ENCODE measurements around the gene RAB17.
"Not testable (repeated sequence)": the region's sequence is repeated elsewhere in the genome, so short reads cannot be mapped to it uniquely, and the experiment has no call there.

Gene RAB17

GRCh38 chr2:237600205-237600846, 9.8 kb upstream of the RAB17 start:
- DNase-seq (ENCODE audit: low read depth in 2 of 2, low spot score in 1 of 2), result no peak

GRCh38 chr2:237599465-237600110, 9.1 kb upstream of the RAB17 start:
- DNase-seq (ENCODE audit: low read depth in 2 of 2, low spot score in 1 of 2), result no peak

- no peak for DNase-seq (ENCODE audit: low read depth in 2 of 2, low spot score in 1 of 2)
These were observed 8.1 kb upstream of the RAB17 start for GRCh38 chr2:237598468-237599208.

GRCh38 chr2:237597196-237598145, 6.9 kb upstream of the RAB17 start:
- no peak for DNase-seq (ENCODE audit: low read depth in 2 of 2, low spot score in 1 of 2)

GRCh38 chr2:237596520-237597195, 6.1 kb upstream of the RAB17 start:
- DNase-seq (ENCODE audit: low read depth in 2 of 2, low spot score in 1 of 2), result no peak

GRCh38 chr2:237595829-237596519, 5.4 kb upstream of the RAB17 start:
- not testable (repeated sequence) for DNase-seq (ENCODE audit: low read depth in 2 of 2, low spot score in 1 of 2)

- no peak for DNase-seq (ENCODE audit: low read depth in 2 of 2, low spot score in 1 of 2)
These were observed 4.0 kb upstream of the RAB17 start for GRCh38 chr2:237594514-237594871.

- DNase-seq (ENCODE audit: low read depth in 2 of 2, low spot score in 1 of 2), result no peak
These were observed 3.2 kb upstream of the RAB17 start for GRCh38 chr2:237593596-237594320.

GRCh38 chr2:237593036-237593435, 2.5 kb upstream of the RAB17 start:
- no peak for DNase-seq (ENCODE audit: low read depth in 2 of 2, low spot score in 1 of 2)

- DNase-seq (ENCODE audit: low read depth in 2 of 2, low spot score in 1 of 2), result no peak
These were observed 2.0 kb upstream of the RAB17 start for GRCh38 chr2:237592425-237592980.

- DNase-seq (ENCODE audit: low read depth in 2 of 2, low spot score in 1 of 2), result no peak
These were observed 777 bp upstream of the RAB17 start for GRCh38 chr2:237591141-237591881.

GRCh38 chr2:237588044-237588696, 2.4 kb downstream of the RAB17 start:
- DNase-seq (ENCODE audit: low read depth in 2 of 2, low spot score in 1 of 2), result no peak

- no peak for DNase-seq (ENCODE audit: low read depth in 2 of 2, low spot score in 1 of 2)
These were observed 4.8 kb downstream of the RAB17 start for GRCh38 chr2:237585590-237586221.

- no peak for DNase-seq (ENCODE audit: low read depth in 2 of 2, low spot score in 1 of 2)
These were observed 6.9 kb downstream of the RAB17 start for GRCh38 chr2:237583385-237584295.

- DNase-seq (ENCODE audit: low read depth in 2 of 2, low spot score in 1 of 2), result peak in 1 of 2 donors; percentile 12
These were observed 8.5 kb downstream of the RAB17 start for GRCh38 chr2:237581751-237582746.
